Amniotic epithelial cell (primary cell): ENCODE data around the gene MID2.
"Not testable (repeated sequence)": the region's sequence is repeated elsewhere in the genome, so short reads cannot be mapped to it uniquely, and the experiment has no call there.

Experiments
- DNase-seq: peaks from one replicate; pipeline ENCODE4 v3.0.0-alpha.2; 2010; ENCODE audit warnings: low read depth

MID2 gene

GRCh38 chrX:107825698-107826237, at the start of gene MID2:
Gene MID2, plus strand, starts transcription at chrX:107825866. Its CDS starts 561 bp downstream, at chrX:107826427.
- peak; percentile 41 for DNase-seq

DNA sequence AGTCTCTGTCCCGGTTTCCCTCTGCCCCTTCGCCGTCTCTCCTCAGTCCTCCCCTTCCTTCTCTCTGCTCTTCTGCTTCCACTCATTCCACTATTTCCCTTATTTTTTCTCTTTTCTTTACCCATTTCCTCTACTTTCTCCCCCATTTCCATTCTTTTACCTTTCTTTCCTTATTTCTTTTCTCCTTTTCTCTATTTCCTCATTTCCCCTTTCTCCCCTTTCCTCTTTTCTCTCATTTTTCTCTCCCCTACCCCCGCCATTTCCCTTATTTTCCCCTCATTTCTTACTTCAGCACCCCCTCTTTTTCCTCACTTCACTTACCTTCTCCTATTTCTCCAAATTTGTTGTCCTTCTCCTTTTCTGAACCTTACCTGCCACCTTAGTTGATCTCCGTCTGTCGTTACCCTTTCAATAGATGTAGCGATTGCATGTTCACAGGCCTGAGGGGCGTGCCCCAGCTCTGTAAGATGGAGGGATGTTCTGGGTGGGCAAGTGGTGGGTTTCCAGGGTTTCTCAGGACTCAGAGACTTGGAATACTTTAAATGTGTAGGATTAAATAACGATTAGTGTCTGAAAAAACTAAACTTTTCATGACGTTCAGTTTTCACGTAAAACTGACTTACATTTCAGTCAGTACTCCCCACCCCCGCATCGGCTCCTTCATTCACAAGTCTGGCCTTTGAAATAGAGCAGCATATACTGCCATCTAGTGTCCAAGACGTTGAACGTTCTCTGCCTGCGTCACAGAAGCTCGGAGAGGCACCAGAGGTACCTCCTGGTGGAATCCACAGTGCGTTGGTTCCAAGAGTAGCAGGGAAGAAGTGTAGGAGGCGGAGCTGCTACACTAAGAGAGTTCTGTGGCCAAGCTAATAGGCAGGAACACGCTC, 48.8 kb upstream of the MID2 start:
- peak; percentile 90 for DNase-seq

DNA sequence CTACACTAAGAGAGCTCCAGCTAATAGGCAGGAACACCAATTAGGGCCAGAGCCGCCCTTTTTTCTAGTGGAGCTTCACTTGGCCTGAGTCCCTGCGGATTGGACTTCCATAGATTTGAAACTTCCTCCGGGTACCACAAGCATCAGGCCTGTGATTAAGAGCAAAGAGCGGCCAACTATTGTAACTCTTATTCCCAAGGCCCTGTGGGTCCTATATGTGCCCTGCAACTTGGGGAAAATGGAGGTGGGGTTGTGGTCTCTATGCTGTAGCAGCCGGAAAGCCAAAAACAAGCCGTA, 48.2 kb upstream of the MID2 start, which contains the start of gene NCBP2L:
Gene NCBP2L (plus strand): TSS at position 198 of the 297 bp plus-strand sequence. CDS start 16,488 bp downstream, outside the sequence.
- DNase-seq: no peak

- no peak for DNase-seq
Observed at GRCh38 chrX:107780525-107780924, 45.1 kb upstream of the MID2 start.

DNA sequence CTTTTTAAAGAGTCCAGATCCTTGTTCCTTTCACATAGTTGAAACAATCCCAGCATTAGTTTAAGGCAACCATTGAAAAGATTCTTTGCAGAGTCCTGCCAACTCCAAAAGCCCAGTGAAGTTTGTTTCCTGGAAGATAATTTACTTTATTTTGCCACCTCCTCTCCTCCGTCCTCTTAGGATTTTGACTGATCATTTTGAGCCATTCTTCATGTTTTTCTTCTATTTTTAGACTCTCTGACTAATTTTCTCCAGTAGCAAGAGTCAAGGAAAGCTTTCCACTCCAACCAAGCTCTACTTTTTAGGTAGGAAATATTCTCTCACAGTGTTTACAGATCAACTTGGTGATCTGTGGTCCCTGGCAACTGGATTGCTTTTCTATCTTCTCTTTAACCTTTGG, 37.8 kb upstream of the MID2 start:
- no peak for DNase-seq

- DNase-seq: no peak
Observed at GRCh38 chrX:107804427-107804826, 21.2 kb upstream of the MID2 start.

- no peak for DNase-seq
Observed at GRCh38 chrX:107805179-107805578, 20.5 kb upstream of the MID2 start.

- not testable (repeated sequence) for DNase-seq
Observed at GRCh38 chrX:107810053-107810452, 15.6 kb upstream of the MID2 start.

GRCh38 chrX:107818900-107819521, 6.7 kb upstream of the MID2 start:
- no peak for DNase-seq

DNA sequence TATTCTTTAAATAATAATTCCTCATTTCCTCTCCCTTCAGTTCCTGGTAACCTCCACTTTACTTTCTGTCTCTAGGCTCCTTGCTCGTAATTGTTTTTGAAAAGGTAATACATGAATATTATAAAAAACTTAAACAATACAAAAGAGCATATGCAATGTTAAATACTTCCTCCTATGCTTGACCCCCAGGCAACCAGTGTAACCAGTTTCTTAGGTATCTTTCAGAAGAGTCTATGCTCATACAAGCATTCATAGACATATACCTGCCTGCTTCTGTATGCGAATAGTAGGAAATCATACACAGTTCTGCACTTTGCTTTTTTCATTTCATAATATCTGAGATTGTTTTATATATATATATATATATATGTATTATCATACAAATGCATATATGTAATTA, 2.6 kb upstream of the MID2 start:
- DNase-seq: no peak

DNA sequence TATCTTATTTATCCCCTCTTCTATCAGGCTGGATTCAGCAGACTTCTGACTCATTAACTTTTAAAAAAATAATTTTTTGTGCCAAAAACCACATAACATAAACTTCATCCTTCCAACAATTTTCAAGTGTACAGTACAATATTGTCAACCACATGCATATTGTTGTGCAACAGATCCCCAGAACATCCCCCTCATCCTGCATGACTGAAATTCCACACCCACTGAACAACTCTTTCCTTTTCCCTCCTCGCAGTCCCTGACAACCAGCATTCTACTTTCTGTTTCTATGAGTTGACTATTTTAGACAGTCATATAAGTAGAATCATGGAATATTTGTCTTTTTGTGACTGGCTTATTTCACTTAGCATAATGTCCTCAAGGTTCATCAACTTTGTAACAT, 2.2 kb upstream of the MID2 start:
- DNase-seq: peak; percentile 93

GRCh38 chrX:107826238-107827029, 768 bp downstream of the MID2 start:
- peak; percentile 61 for DNase-seq

GRCh38 chrX:107827030-107827831, 1.6 kb downstream of the MID2 start:
- DNase-seq: no peak

- no peak for DNase-seq
Observed at GRCh38 chrX:107827852-107828251, 2.2 kb downstream of the MID2 start.

- no peak for DNase-seq
Observed at GRCh38 chrX:107829878-107830277, 4.2 kb downstream of the MID2 start.

GRCh38 chrX:107831071-107831730, 5.5 kb downstream of the MID2 start:
- DNase-seq: no peak

DNA sequence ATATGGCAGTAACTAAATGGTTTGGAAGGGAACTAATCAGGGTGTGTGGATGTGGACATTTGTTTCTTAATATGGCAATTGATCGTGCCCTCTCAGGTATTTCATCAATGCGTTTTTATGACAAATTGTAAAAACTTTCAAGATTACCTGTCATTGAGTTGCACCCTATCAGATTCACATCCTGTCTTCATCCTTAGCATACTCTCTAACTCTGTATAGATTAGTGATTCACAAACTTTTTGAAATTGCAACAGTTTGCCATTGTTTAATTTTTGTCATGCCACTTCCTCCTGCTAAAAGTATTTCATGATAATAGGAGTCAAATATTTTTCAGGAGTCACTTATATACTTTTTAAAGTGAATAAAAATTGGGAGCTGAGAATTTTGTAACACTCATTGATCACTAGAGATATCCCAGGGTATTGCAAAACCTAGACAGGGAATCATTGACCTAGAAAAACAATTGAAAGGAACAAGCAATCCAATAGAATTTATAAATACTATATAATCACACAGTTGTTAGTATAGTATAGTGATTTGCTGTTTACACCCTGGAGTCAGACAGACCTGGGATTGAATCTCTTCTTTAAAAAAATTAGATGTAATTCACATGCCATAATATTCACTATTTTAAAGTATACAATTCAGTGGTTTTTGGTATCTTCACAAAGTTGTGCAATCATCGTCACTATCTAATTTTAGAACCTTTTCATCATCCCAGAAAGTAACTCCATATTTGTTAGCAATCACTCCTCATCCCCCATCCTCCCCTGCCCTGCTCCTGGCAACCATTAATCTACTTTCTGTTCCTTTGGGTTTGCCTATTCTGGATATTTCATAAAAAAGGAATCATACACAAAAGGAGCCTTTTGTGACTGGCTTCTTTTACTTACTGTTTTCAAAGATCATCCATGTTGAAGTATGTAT, 8.9 kb downstream of the MID2 start:
- peak; percentile 78 for DNase-seq

DNA sequence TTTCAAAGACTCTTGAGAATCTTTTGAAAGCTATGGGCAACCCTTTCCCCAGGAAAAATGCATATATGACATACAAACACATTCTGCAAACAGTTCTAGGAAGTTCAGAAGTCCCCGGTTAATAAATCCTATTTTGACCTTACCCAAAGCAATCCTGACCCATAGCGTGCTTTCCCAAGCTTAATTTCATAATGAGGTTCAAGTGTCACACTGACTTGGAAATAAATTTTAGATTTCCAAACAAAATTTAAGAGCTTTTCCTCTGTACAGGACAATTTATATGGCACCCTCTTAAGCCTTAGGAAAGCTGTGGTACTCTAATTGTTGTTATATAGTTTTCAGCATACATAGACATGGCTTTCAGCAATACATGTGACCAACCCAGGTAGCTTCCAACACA, 11.3 kb downstream of the MID2 start:
- DNase-seq: no peak

- DNase-seq: no peak
Observed at GRCh38 chrX:107840971-107841370, 15.3 kb downstream of the MID2 start.
